CD4-positive, CD25-positive, alpha-beta regulatory T cell (primary cell): ENCODE data around the gene MAP1LC3B2. TPM values are rescaled to one million over a fixed set of nuclear protein-coding genes. Genes with fewer than 3 reads are reported as not detected.

Source experiments
- ATAC-seq, 2 donors: fragments of 150-1000 bp; cut with Tn5 transposase; one replicate each; pipeline ENCODE4 v1.10.0; 2021; ENCODE audit warnings: low read depth in 2 of 2, moderate number of reproducible peaks in 2 of 2, moderate library complexity in 1 of 2
- DNase-seq, 3 donors: peaks; one replicate each; pipeline versions ENCODE4 v3.0.0 to v3.0.0-alpha.2; 2012 to 2022; ENCODE audit warnings: mixed read lengths in 1 of 3
- H3K27ac ChIP-seq: one replicate; pipeline ENCODE4 v1.7.0; 2013; ENCODE audit warnings: mild to moderate bottlenecking, low read length; ENCODE audit not compliant: insufficient read depth, poor library complexity, severe bottlenecking
- H3K27me3 ChIP-seq: one replicate; pipeline ENCODE4 v1.7.0; 2013; ENCODE audit warnings: low read length; ENCODE audit not compliant: control insufficient read depth, insufficient read depth
- H3K36me3 ChIP-seq: one replicate; pipeline ENCODE4 v1.7.0; 2013; ENCODE audit warnings: mild to moderate bottlenecking, low read length, moderate library complexity; ENCODE audit not compliant: control insufficient read depth, insufficient read depth
- H3K4me1 ChIP-seq: 2 replicates; pipeline ENCODE4 v1.7.0; 2013; ENCODE audit warnings: mild to moderate bottlenecking, low read length; ENCODE audit not compliant: insufficient read depth, control insufficient read depth, poor library complexity, severe bottlenecking
- H3K4me3 ChIP-seq: one replicate; pipeline ENCODE4 v1.7.0; 2013; ENCODE audit warnings: low read depth, mild to moderate bottlenecking, low read length, moderate library complexity
- H3K9me3 ChIP-seq, 2 experiments: 1 replicate in 1 of 2; 2 replicates in 1 of 2; pipeline ENCODE4 v1.7.0; 2013; ENCODE audit warnings: low read length in 2 of 2, mild to moderate bottlenecking in 1 of 2, moderate library complexity in 1 of 2; ENCODE audit not compliant: control insufficient read depth in 2 of 2
- H3K27ac Mint-ChIP-seq, 3 donors: one replicate each; pipeline ENCODE4 v1.8.0; 2020 to 2022; ENCODE audit warnings: mild to moderate bottlenecking in 3 of 3, mixed read lengths in 3 of 3, moderate library complexity in 2 of 3
- H3K27me3 Mint-ChIP-seq: one replicate; pipeline ENCODE4 v1.8.0; 2022; ENCODE audit warnings: mild to moderate bottlenecking, mixed read lengths
- H3K36me3 Mint-ChIP-seq: one replicate; pipeline ENCODE4 v1.8.0; 2020; ENCODE audit warnings: mixed read lengths
- H3K4me1 Mint-ChIP-seq, 4 donors: one replicate each; pipeline ENCODE4 v1.8.0; 2020 to 2022; ENCODE audit warnings: mixed read lengths in 4 of 4, mild to moderate bottlenecking in 1 of 4
- H3K4me3 Mint-ChIP-seq, 4 donors: one replicate each; pipeline ENCODE4 v1.8.0; 2020 to 2022; ENCODE audit warnings: mild to moderate bottlenecking in 4 of 4, mixed read lengths in 4 of 4, moderate library complexity in 3 of 4
- H3K9me3 Mint-ChIP-seq, 7 donors: one replicate each; pipeline ENCODE4 v1.8.0; 2020 to 2022; ENCODE audit warnings: mixed read lengths in 7 of 7, mild to moderate bottlenecking in 3 of 7, moderate library complexity in 2 of 7
- polyA plus RNA-seq, 4 donors: library from polyadenylated mRNA; unstranded; fragments of 300-500 nt; fragmentation: Illumina TruSeq; gene quantifications; one replicate each; pipeline ENCODE4 v1.2.3, GENCODE V29; 2021
- total RNA-seq: library from RNA; stranded (reverse); gene quantifications from one replicate; pipeline ENCODE4 v1.2.3, GENCODE V29; 2022

The MAP1LC3B2 gene
- total and polyA plus RNA-seq, 5 donors from 2014 or later: 2.2 to 14.2 (median 8.1) TPM

- ATAC-seq (no peak), DNase-seq (no peak)
- no peaks in the 10 kb centered on the region for H3K4me1 Mint-ChIP-seq
- Histone ChIP-seq H3K9me3 (peaks cover 0 to 9% of the 10 kb centered on the region in 2 experiments), H3K4me3 (no peak overlapping the region), H3K36me3 (no peaks in the 10 kb centered on the region), H3K27ac (no peak overlapping the region), H3K4me1 (no peaks in the 10 kb centered on the region), H3K27me3 (no peaks in the 10 kb centered on the region)
- no peak overlapping the region for H3K4me3 Mint-ChIP-seq
- peaks cover 0 to 15% (median 3%) of the 10 kb centered on the region in 7 donors for H3K9me3 Mint-ChIP-seq
- H3K27ac Mint-ChIP-seq: no peak overlapping the region
- H3K27me3 Mint-ChIP-seq: peaks cover 22% of the 10 kb centered on the region
- no peaks in the 10 kb centered on the region for H3K36me3 Mint-ChIP-seq
These were observed 67.0 kb downstream of the MAP1LC3B2 start for GRCh38 chr12:116626153-116626552.

Other genes with a start within 250 kb of the MAP1LC3B2 start
- 22.8 TPM for gene SPRING1, start 178.7 kb downstream of the MAP1LC3B2 start, total RNA-seq
- 10 to 100 TPM; 18.2 to 28.5 (median 23.2) TPM for gene SPRING1, start 178.7 kb downstream of the MAP1LC3B2 start, polyA plus RNA-seq
- 9.7 TPM for gene RNFT2, start 178.9 kb downstream of the MAP1LC3B2 start, total RNA-seq
- 1 to 10 TPM in 3 of 4 donors, under 1 TPM in 1; 0.69 to 6.6 (median 1.9) TPM for gene RNFT2, start 178.9 kb downstream of the MAP1LC3B2 start, polyA plus RNA-seq